Heart left ventricle (tissue), 16 donors: ENCODE measurements around the gene CALM1. TPM values are rescaled to one million over a fixed set of nuclear protein-coding genes. Genes with fewer than 3 reads are reported as not detected.

Experiments used
- ATAC-seq, 4 donors: fragments of 200-7000 bp; cut with Tn5 transposase; one replicate each; pipeline ENCODE4 v1.9.1; 2020 to 2022; ENCODE audit warnings: moderate library complexity in 4 of 4, mild to moderate bottlenecking in 3 of 4, moderate number of reproducible peaks in 1 of 4
- DNase-seq, 5 donors: peaks; one replicate each; pipeline ENCODE4 v3.0.0-alpha.2; 2020
- H3K27ac ChIP-seq, 12 donors: fragments of 200-600 bp; sonication (generic) in 4 of 12; one replicate each; pipeline versions ENCODE4 v1.5.0 to v1.8.0; 2016 to 2022; ENCODE audit warnings: mild to moderate bottlenecking in 2 of 12
- H3K27me3 ChIP-seq, 9 donors: fragments of 200-600 bp; sonication (generic) in 2 of 9; one replicate each; pipeline versions ENCODE4 v1.5.1 to v1.8.0; 2016 to 2022; ENCODE audit warnings: mild to moderate bottlenecking in 3 of 9
- H3K36me3 ChIP-seq, 9 donors: fragments of 200-600 bp; sonication (generic) in 2 of 9; one replicate each; pipeline versions ENCODE4 v1.5.0 to v1.8.0; 2018 to 2022; ENCODE audit warnings: mild to moderate bottlenecking in 2 of 9
- H3K4me1 ChIP-seq, 12 donors: fragments of 200-600 bp; sonication (generic) in 4 of 12; one replicate each; pipeline versions ENCODE4 v1.5.0 to v1.8.0; 2016 to 2022; ENCODE audit warnings: mild to moderate bottlenecking in 3 of 12
- H3K4me3 ChIP-seq, 12 donors: fragments of 200-600 bp; sonication (generic) in 4 of 12; one replicate each; pipeline versions ENCODE4 v1.5.0 to v1.8.0; 2017 to 2022; ENCODE audit warnings: mild to moderate bottlenecking in 9 of 12, moderate library complexity in 4 of 12
- H3K9me3 ChIP-seq, 12 donors: fragments of 200-600 bp; sonication (generic) in 4 of 12; one replicate each; pipeline versions ENCODE4 v1.5.0 to v1.8.0; 2016 to 2022; ENCODE audit warnings: mild to moderate bottlenecking in 1 of 12
- POLR2A ChIP-seq, 2 donors: fragments of 450-650 bp; IDR thresholded peaks; one replicate each; pipeline ENCODE4 v1.6.1; 2017; ENCODE audit warnings: antibody characterized with exemption in 2 of 2, mild to moderate bottlenecking in 2 of 2, moderate library complexity in 2 of 2
- WGBS, 4 donors: extraction: QIAGEN DNeasy Blood & Tissue Kit in 2 of 4; methylation state at CpG; one replicate each; pipeline versions ENCODE4 v1.1.5 to v1.1.7; 2013 to 2018; 5-methylcytosine and 5-hydroxymethylcytosine counted together
- intact Hi-C, 10 donors: fragments of 100-400 bp; cut with DNase I; formaldehyde crosslinking; loops; one replicate each; pipeline versions ENCODE4 v1.11.1 to v1.14.2; 2022
- polyA plus RNA-seq, 2 donors: library from polyadenylated mRNA; stranded (reverse); fragments of 200-250 nt; gene quantifications; one replicate each; pipeline ENCODE4 v1.2.3, GENCODE V29; 2013
- total RNA-seq, 9 donors: library from RNA; depleted of rRNA in 2 of 9; stranded (reverse); fragments of >200 nt in 2 of 9; fragmentation: NEBNext Ultra II Directional in 3 of 9; extraction: Animal tissue kit (Norgen Biotek cat#: 25700) in 3 of 9; gene quantifications; one replicate each; pipeline versions ENCODE4 v1.1.0 to v1.2.4, GENCODE V29; 2016 to 2023
- TF ChIP-seq, protein P1 (sequence below), 12 donors: fragments of 200-600 bp; sonication (generic) in 4 of 12; IDR thresholded peaks; one replicate each; pipeline versions ENCODE4 v1.5.0 to v1.8.0; 2018 to 2022; ENCODE audit warnings: antibody characterized with exemption in 12 of 12, mild to moderate bottlenecking in 5 of 12
- donor health status: ischemic (EF 13 %, LVEDD 7.1; RV severe dilation, severe dysfunction).
- donor health status: healthy with polysubstance abuse.
- donor health status: DM: no; HTN: yes; CAD: no.
- donor health status: DM: no; HTN: no; CAD: no.
- donor health status: ischemic (EF 25% LVEDD 6.9; RV normal size, moderate dysfunction).
- donor health status: ischemic (EF 25% LVEDD 5.7; RV mildly dilated, moderate dysfunction).
- donor health status: healthy.
- donor health status: DM: yes; HTN: yes; CAD: no.
- donor health status: ischemic (EF 35%, LVEDD 5.7; RV mildly dilated, moderate dysfunction).
- donor health status: nonischemic (EF 11% LVEDD 7.7; RV severe dilation, severe dysfunction).
- donor health status: DM: yes; HTN: yes; CAD: no.
- donor health status: PGD.
- donor health status: ischemic (EF 29% LVEDD 5.4; RV normal size, mild dysfunction).
- donor health status: nonischemic (EF 23%, LVEDD 6.1; RV moderate dilation, normal function).

CALM1 gene
- total and polyA plus RNA-seq, 11 donors: 307 to 784 (median 440) TPM

DNA sequence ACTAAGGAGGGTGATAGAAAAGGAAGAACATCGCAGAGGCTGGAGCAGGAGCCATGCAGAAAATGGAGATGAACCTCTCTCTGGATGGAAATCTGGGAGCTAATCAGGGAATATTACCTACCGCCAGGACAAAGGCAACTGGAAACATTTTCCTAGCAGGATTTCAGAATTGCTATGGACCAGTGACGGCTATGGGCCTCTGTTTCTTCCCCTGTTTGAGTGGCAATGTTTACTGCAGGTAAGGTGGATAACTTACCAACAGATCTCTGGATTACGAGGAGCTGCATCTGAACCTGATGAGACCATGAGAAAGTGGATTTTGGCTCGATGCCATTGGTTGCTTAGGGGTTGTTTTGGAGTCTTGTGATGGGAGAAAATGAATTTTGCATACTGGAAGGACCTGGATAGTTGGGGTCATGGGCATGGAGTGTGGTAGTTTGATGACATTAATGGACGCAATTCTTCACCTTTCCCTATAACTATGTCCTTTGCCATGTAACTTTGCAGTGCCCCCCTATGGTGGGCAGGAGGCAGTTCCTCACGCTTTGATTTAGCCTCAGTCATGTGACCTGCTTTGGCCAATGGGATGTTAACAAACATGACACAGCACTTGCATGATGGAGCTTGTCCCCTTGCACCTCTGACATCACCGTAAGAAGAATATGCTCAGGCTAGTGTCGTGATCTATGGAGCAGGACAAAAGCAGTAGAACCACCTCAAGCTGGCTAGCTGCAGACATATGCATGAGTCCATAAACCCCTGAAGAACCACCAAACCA is 51.1 kb downstream of the CALM1 start:
- H3K4me1 ChIP-seq: peaks cover 0 to 16% (median 0%) of the 10 kb centered on the region in 12 donors
- 92 to 94% (median 93%) methylated on average over 9 of the region's 9 CpGs for WGBS, 4 donors
- ATAC-seq (no peak), DNase-seq (no peak)
- no peaks in the 10 kb centered on the region for H3K27me3 ChIP-seq
- no peaks in the 10 kb centered on the region for H3K36me3 ChIP-seq
- TF ChIP-seq, protein P1, sequence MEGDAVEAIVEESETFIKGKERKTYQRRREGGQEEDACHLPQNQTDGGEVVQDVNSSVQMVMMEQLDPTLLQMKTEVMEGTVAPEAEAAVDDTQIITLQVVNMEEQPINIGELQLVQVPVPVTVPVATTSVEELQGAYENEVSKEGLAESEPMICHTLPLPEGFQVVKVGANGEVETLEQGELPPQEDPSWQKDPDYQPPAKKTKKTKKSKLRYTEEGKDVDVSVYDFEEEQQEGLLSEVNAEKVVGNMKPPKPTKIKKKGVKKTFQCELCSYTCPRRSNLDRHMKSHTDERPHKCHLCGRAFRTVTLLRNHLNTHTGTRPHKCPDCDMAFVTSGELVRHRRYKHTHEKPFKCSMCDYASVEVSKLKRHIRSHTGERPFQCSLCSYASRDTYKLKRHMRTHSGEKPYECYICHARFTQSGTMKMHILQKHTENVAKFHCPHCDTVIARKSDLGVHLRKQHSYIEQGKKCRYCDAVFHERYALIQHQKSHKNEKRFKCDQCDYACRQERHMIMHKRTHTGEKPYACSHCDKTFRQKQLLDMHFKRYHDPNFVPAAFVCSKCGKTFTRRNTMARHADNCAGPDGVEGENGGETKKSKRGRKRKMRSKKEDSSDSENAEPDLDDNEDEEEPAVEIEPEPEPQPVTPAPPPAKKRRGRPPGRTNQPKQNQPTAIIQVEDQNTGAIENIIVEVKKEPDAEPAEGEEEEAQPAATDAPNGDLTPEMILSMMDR (IDR thresholded peaks at IDR 0.05): no peak
- no peak for TF ChIP-seq POLR2A (IDR thresholded peaks at IDR 0.05)
- H3K4me3 ChIP-seq: no peak overlapping the region
- H3K9me3 ChIP-seq: peaks cover 0 to 14% (median 8%) of the 10 kb centered on the region in 12 donors
- intact Hi-C loops: no loop called here
- no peak overlapping the region for H3K27ac ChIP-seq

DNA sequence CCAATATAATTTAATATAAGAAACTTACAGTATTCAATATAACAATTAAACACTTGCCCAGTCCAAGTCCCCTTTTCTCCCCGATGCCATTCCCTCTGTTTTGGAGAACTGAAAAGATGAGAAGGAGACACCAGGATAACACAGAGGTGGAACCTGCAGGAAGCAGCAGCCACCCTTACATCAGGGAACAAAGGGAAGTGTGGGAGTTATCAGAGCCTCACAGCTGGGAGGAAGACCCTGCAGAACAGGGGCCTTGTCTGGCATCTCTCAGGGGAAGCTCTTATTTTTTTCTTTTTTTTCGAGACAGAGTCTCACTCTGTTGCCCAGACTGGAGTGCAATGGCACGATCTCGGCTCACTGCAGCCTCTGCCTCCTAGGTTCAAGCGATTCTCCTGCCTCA is 52.6 kb downstream of the CALM1 start:
- intact Hi-C loops: no loop called here
- H3K9me3 ChIP-seq: peaks cover 0 to 14% (median 8%) of the 10 kb centered on the region in 12 donors
- DNase-seq: no peak
- TF ChIP-seq POLR2A (IDR thresholded peaks at IDR 0.05): no peak
- TF ChIP-seq, protein P1 (IDR thresholded peaks at IDR 0.05): no peak
- H3K4me1 ChIP-seq: peaks cover 0 to 25% (median 12%) of the 10 kb centered on the region in 12 donors
- H3K4me3 ChIP-seq: no peak overlapping the region
- no peak for ATAC-seq
- WGBS, 4 donors: 64 to 77% (median 73%) methylated on average over 5 of the region's 5 CpGs
- no peaks in the 10 kb centered on the region for H3K27me3 ChIP-seq
- H3K27ac ChIP-seq: no peak overlapping the region
- H3K36me3 ChIP-seq: no peaks in the 10 kb centered on the region

DNA sequence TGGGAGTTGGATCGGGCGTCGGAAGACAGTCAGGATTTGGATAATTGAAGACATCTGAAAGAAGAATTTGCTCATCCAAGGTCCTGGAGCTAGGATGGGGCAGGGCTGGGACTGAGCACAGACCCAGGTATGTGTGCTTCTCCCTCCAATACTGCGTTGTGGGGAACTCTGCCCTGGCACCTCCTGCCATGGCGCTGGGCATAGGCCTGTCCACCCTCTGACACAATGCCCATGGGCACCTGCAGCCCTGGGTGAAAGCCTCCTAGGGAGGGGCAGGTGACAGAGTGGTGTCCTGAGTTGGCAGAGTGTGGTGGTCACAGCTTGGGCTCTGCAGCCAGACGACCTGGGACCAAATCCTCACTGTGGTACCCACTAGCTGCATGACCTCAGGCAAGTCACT is 53.3 kb downstream of the CALM1 start:
- Histone ChIP-seq H3K27ac (no peak overlapping the region), H3K9me3 (peaks cover 0 to 14% (median 8%) of the 10 kb centered on the region in 12 donors), H3K27me3 (no peaks in the 10 kb centered on the region), H3K36me3 (no peaks in the 10 kb centered on the region), H3K4me1 (peaks cover 0 to 29% (median 13%) of the 10 kb centered on the region in 12 donors), H3K4me3 (no peak overlapping the region)
- DNase-seq (no peak), ATAC-seq (no peak)
- 90 to 98% (median 93%) methylated on average over 6 of the region's 6 CpGs for WGBS, 4 donors
- intact Hi-C loops: no loop called here
- TF ChIP-seq POLR2A (IDR thresholded peaks at IDR 0.05): no peak
- TF ChIP-seq, protein P1 (IDR thresholded peaks at IDR 0.05): no peak

DNA sequence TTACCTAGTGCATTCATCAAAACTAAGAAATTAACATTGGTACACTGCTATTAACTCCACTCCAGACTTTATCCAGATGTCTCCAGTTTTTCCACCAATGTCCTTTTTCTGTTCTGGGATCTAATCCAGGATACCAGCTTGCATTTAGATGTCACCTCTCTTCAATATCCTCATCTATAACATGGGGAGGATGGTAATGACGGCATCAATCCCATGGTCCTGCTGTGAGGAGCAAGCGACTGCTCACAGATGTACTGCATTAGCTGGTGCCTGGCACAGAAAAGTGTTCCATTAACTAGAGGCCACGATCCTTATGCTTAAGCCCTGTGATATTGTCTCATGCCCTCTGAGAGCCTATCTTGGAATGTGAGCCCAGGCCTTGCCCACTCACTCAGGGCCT is 53.8 kb downstream of the CALM1 start:
- ATAC-seq (no peak), DNase-seq (no peak)
- no peaks in the 10 kb centered on the region for H3K27me3 ChIP-seq
- peaks cover 0 to 30% (median 14%) of the 10 kb centered on the region in 12 donors for H3K4me1 ChIP-seq
- TF ChIP-seq POLR2A (IDR thresholded peaks at IDR 0.05): no peak
- TF ChIP-seq, protein P1 (IDR thresholded peaks at IDR 0.05): no peak
- intact Hi-C loops: no loop called here
- H3K27ac ChIP-seq: no peak overlapping the region
- no peak overlapping the region for H3K4me3 ChIP-seq
- peaks cover 0 to 13% (median 8%) of the 10 kb centered on the region in 12 donors for H3K9me3 ChIP-seq
- no peaks in the 10 kb centered on the region for H3K36me3 ChIP-seq
- WGBS, 4 donors: 90 to 97% (median 94%) methylated on average over 3 of the region's 3 CpGs
